COLO668 (cell line): ENCODE results near the gene SPAST.
"Not testable (repeated sequence)": the region's sequence is repeated elsewhere in the genome, so short reads cannot be mapped to it uniquely, and the experiment has no call there.

Source experiments
- DNase-seq: peaks from one replicate; lab custom pipeline; 2025; ENCODE audit not compliant: unreplicated experiment; lab: John Stamatoyannopoulos, UW

Gene SPAST

GRCh38 chr2:32124660-32125059 lies 61.3 kb downstream of the SPAST start:
- DNase-seq: no peak

GRCh38 chr2:32128636-32129035 lies 65.3 kb downstream of the SPAST start:
- no peak for DNase-seq

DNA sequence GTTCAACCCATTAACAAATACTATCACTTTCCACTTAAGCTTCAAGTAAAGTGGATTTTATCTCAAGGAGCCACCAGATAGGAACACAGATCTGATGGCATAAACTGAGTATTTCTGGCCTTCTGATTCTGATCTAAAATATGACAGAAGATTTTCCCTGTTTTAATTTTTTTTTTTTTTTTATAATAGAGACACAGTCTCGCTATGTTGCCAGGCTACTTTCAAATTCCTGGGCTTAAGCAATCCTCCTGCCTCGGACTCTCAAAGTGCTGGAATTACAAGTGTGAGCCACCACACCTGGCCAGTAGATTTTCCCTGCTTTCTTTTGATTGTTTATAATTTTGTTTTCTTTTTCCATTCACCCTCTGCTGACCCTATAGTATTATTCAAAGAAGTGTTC lies 65.7 kb downstream of the SPAST start:
- DNase-seq: no peak

DNA sequence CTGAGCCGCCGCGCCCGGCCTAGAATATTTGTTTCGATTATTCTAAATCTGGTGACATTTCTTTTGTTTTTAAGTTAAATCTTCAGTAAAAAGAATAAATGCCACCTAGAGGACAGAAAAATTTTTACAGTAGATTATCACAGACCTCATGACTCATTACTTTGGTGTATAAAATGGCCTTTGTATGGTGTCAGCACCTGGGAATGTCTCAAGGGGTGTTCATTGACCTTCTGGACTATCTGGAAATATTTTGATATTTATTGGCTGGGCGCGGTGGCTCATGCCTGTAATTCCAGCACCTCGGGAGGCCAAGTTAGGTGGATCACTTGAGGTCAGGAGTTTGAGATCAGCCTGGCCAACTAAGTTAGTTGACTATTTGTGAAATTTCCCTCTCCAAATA lies 72.1 kb downstream of the SPAST start:
- no peak for DNase-seq

DNA sequence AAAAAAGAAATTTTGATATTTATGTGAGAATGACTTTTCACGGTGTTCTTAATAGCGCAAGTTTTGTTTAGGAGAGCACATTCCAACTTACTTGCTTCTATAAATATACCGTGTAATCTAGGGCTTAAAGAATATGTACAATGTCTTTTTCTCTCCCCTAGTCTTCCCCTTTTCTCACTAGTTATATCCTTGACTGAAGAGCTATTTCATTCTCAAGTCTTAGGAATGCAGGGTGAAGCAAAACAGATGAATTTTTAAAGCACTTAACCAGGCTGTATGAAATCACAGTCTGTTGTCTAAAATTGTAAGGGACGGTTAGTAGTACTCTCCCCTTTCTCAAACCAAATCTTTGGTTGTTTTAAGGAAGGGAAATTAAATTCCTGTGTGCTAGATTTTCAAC lies 72.7 kb downstream of the SPAST start:
- DNase-seq: no peak

DNA sequence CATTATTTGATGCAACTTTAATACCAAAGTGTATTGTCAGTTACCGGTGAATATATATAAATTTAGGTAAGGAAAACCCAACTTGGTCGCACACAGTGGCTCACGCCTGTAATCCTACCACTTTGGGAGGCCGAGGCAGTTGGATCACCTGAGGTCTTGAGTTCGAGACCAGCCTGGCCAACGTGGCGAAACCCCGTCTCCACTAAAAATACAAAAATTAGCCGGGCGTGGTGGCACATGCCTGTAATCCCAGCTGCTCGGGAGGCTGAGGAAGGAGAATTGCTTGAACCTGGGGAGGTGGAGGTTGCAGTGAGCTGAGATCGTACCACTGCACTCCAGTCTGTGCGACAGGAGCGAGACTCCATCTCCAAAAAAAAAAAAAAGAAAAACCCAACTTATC lies 88.2 kb downstream of the SPAST start:
- not testable (repeated sequence) for DNase-seq

DNA sequence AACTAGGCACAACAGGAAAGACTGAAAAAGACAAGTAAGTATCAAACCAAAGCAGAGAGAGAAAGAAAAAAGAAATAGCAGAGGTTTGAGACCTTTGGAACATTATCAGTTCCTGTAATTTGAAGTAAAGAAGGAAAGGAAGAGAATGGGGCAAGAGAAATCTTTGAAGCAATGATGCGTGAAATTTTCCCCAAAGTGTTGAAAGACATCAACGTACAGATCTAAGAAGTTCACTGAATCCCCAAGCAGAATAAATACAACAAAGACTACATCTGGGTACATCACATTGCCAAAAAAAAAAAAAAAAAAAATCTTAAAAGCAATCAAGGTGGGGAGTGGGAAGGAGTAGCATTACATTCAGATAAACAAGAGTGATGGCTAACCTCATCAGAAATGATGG lies 96.3 kb downstream of the SPAST start:
- DNase-seq: no peak

DNA sequence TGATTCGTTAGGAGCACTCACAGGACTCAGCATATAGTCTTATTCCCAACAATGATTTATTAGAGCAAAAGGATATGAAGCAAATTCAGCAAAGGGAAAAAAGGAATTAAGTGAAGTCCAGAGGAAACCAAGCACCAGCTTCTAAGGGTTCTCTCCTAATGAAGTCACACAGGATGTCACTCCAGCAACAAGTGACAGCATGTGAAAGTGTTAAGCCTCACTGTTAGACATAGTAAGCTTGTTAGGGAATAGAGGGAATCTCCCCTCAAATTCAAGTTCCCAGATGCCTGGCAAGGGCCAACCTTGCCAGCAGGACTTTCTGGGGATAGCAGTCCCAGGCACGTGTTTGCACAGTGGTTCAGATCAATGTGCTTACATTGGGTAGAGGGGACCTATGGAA lies 97.9 kb downstream of the SPAST start:
- no peak for DNase-seq

GRCh38 chr2:32164254-32164653 lies 100.9 kb downstream of the SPAST start:
- DNase-seq: not testable (repeated sequence)

DNA sequence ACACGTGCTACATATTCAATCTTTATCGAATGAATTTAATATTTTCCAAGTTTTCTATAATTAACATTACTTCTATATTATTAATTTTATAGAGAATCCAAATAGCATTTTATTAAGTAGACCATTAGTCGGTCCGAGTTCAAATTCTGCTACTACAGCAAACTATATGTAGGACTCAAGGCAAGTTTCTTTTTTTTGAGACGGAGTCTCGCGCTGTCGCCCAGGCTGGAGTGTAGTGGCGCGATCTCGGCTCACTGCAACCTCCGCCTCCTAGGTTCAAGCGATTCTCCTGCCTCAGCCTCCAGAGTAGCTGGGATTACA lies 101.6 kb downstream of the SPAST start:
- DNase-seq: not testable (repeated sequence)

DNA sequence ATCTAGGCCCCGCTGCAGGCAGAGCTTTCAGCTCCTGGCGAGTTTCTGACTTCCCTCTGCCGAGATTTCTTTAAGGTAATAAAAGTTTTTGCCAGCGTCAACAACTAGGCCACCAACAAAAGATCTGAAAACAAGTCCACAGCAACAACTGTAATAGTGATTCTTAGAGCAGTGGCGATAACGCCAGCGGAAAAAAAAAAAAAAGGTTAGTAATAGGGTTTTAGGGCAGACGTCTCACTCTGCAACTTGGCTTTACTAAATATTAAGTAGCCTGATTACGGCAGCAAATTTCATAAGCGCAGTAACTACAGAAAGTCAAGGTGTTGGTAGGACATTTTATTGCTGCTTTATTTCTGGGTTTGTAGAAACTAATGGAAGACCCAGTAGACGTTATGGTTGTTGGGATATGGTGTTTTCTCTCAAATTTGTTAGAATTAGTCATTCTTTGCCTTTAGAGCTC lies 102.8 kb downstream of the SPAST start:
- DNase-seq: no peak

GRCh38 chr2:32168513-32168912 lies 105.2 kb downstream of the SPAST start:
- no peak for DNase-seq

GRCh38 chr2:32172870-32173269 lies 109.5 kb downstream of the SPAST start:
- no peak for DNase-seq

DNA sequence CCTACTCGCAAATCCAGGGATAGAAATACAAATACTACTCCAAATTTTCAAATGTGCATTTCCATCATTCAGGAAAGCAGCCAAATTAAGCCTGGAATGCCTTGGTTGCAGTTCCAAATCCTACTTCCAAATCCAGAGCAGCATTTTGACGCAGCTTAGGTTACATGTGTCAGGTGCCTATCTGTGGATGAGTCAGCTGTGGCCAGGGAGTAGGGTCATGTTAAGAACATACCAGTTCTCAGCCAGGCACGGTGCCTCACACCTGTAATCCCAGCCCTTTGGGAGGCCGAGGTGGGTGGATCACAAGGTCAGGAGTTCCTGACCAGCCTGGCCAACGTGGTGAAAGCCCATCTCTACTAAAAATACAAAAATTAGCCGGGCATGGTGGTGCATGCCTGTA lies 119.3 kb downstream of the SPAST start:
- no peak for DNase-seq

- no peak for DNase-seq
Observed at GRCh38 chr2:32189011-32189410, 125.7 kb downstream of the SPAST start.

DNA sequence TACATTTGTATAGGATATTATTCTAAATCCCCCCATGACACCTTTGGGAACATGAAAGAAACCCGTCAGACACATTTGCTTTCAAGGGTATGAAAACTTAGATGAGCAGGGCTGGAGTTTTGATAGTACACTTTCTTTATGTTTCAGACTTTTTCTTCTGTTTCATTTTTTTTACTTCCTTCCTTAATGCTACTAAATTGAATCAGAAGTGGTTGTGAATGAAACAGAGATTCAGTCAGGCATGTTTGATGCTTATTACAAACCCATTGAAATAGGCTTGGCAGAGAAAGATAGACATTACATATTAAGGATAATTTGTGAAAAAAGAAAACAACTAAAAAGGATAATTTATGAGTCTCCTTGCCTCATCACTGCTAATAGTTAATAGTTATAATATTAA lies 129.1 kb downstream of the SPAST start:
- no peak for DNase-seq

GRCh38 chr2:32200814-32201213 lies 137.5 kb downstream of the SPAST start:
- no peak for DNase-seq

DNA sequence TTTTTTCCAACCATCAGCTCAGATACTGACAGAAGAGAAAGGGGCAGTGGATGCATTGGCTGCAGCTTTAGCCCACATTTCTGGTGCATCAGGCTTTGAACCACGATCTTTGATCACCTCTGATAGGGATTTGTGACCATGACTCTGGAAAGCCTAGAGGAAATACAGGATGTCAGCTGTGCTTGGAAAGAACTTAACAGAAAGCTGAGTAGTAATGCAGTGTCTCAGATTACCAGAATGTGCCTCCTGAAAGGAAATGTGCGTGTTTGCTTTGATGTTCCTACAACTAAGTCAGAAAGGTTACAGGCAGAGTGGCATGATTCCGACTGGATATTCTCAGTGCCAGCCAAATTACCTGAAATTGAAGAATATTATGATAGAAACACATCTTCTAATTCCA lies 140.1 kb downstream of the SPAST start:
- DNase-seq: not testable (repeated sequence)
